Gastrocnemius medialis (tissue), 4 donors: ENCODE results near the gene PPP2R3B.

ENCODE experiments used
- POLR2A ChIP-seq, 2 donors: fragments of 450-650 bp; IDR thresholded peaks; one replicate each; pipeline ENCODE4 v1.6.1; 2017; ENCODE audit warnings: antibody characterized with exemption in 2 of 2, mild to moderate bottlenecking in 2 of 2, moderate library complexity in 2 of 2
- TF ChIP-seq, protein P1 (sequence below), 5 experiments: fragments of 450-650 bp in 3 of 5; fragments of 200-600 bp in 2 of 5; sonication (generic) in 2 of 5; IDR thresholded peaks in 4 of 5; conservative IDR thresholded peaks in 1 of 5; 1 replicate in 4 of 5; 2 replicates in 1 of 5; pipeline ENCODE4 v1.5.1; 2016 to 2019; ENCODE audit warnings: antibody characterized with exemption in 5 of 5, mild to moderate bottlenecking in 3 of 5, moderate library complexity in 3 of 5

DNA sequence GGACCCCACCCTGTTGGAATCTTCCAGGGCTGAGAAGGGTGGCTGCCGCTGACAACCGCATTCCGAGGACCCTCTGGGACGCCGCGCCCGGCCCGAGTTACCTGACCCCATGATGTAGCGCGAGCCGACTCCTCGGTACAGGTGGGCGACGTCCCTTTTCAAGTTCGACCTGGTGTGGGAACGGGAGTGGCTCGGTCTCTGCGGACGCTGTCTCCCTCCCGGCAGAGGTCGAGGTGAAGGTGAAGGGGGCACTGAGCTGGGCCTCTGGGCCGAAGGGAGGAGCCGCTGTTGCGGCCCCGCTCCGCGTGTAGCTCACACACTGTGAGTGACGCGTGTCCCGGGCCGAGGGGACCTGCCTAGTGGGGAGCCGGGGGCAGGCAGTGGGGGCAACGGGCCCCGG is 72.7 kb downstream of the PPP2R3B start:
- TF ChIP-seq, protein P1, sequence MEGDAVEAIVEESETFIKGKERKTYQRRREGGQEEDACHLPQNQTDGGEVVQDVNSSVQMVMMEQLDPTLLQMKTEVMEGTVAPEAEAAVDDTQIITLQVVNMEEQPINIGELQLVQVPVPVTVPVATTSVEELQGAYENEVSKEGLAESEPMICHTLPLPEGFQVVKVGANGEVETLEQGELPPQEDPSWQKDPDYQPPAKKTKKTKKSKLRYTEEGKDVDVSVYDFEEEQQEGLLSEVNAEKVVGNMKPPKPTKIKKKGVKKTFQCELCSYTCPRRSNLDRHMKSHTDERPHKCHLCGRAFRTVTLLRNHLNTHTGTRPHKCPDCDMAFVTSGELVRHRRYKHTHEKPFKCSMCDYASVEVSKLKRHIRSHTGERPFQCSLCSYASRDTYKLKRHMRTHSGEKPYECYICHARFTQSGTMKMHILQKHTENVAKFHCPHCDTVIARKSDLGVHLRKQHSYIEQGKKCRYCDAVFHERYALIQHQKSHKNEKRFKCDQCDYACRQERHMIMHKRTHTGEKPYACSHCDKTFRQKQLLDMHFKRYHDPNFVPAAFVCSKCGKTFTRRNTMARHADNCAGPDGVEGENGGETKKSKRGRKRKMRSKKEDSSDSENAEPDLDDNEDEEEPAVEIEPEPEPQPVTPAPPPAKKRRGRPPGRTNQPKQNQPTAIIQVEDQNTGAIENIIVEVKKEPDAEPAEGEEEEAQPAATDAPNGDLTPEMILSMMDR (IDR thresholded peaks at IDR 0.05 in 4 of 5, conservative IDR thresholded peaks at IDR 0.05 in 1 of 5): no peak
- no peak for TF ChIP-seq POLR2A (IDR thresholded peaks at IDR 0.05)
